Stimulated activated naive CD4-positive, alpha-beta T cell treated with Interleukin-2 at 50 U/mL for 16 hours (primary cell): Measurements from ENCODE around the gene HS3ST3B1.

ENCODE experiments used
- DNase-seq: peaks from one replicate; lab custom pipeline; 2025; lab: John Stamatoyannopoulos, UW

Gene HS3ST3B1

GRCh38 chr17:14355556-14355955, 54.7 kb downstream of the HS3ST3B1 start:
- DNase-seq, result no peak

- DNase-seq, result peak; percentile 13
Measured at GRCh38 chr17:14359163-14360020, 58.5 kb downstream of the HS3ST3B1 start.

GRCh38 chr17:14360856-14361255, 60.0 kb downstream of the HS3ST3B1 start:
- no peak for DNase-seq

GRCh38 chr17:14361470-14361869, 60.6 kb downstream of the HS3ST3B1 start:
- DNase-seq, result no peak

- no peak for DNase-seq
Measured at GRCh38 chr17:14361945-14362508, 61.1 kb downstream of the HS3ST3B1 start.

GRCh38 chr17:14366199-14366598, 65.3 kb downstream of the HS3ST3B1 start:
- DNase-seq, result no peak

- no peak for DNase-seq
Measured at GRCh38 chr17:14372461-14372860, 71.6 kb downstream of the HS3ST3B1 start.

- DNase-seq, result no peak
Measured at GRCh38 chr17:14372905-14373613, 72.2 kb downstream of the HS3ST3B1 start.

GRCh38 chr17:14373614-14374259, 72.9 kb downstream of the HS3ST3B1 start:
- DNase-seq, result no peak

GRCh38 chr17:14374268-14374667, 73.4 kb downstream of the HS3ST3B1 start:
- DNase-seq, result no peak

- no peak for DNase-seq
Measured at GRCh38 chr17:14376666-14377065, 75.8 kb downstream of the HS3ST3B1 start.

GRCh38 chr17:14381606-14382005, 80.7 kb downstream of the HS3ST3B1 start:
- DNase-seq, result no peak

- DNase-seq, result no peak
Measured at GRCh38 chr17:14387036-14387435, 86.2 kb downstream of the HS3ST3B1 start.

GRCh38 chr17:14389681-14390080, 88.8 kb downstream of the HS3ST3B1 start:
- no peak for DNase-seq

- no peak for DNase-seq
Measured at GRCh38 chr17:14393723-14394122, 92.8 kb downstream of the HS3ST3B1 start.

- DNase-seq, result no peak
Measured at GRCh38 chr17:14395255-14395654, 94.4 kb downstream of the HS3ST3B1 start.

GRCh38 chr17:14396547-14396946, 95.7 kb downstream of the HS3ST3B1 start:
- no peak for DNase-seq

- no peak for DNase-seq
Measured at GRCh38 chr17:14398766-14399165, 97.9 kb downstream of the HS3ST3B1 start.
